Endothelial cell (in vitro differentiated cells): ENCODE data around the gene RIMKLB. TPM values are rescaled to one million over a fixed set of nuclear protein-coding genes. Genes with fewer than 3 reads are reported as not detected.
A peak's percentile ranks its signal among the peaks of the same experiment; 100 is the strongest.

Experiments used
- DNase-seq: peaks from one replicate; pipeline ENCODE4 v3.0.0; 2021; ENCODE audit warnings: low spot score
- H3K27ac Mint-ChIP-seq: one replicate; pipeline ENCODE4 v1.8.0; 2021; ENCODE audit warnings: mixed read lengths, inconsistent platforms; ENCODE audit not compliant: unreplicated experiment
- H3K27me3 Mint-ChIP-seq: one replicate; pipeline ENCODE4 v1.8.0; 2021; ENCODE audit warnings: mild to moderate bottlenecking, moderate library complexity, mixed read lengths, inconsistent platforms; ENCODE audit not compliant: unreplicated experiment
- H3K36me3 Mint-ChIP-seq: one replicate; pipeline ENCODE4 v1.8.0; 2021; ENCODE audit warnings: mild to moderate bottlenecking, low read depth, mixed read lengths, inconsistent platforms; ENCODE audit not compliant: unreplicated experiment
- H3K4me1 Mint-ChIP-seq: one replicate; pipeline ENCODE4 v1.8.0; 2021; ENCODE audit warnings: mild to moderate bottlenecking, mixed read lengths, inconsistent platforms; ENCODE audit not compliant: unreplicated experiment
- H3K4me3 Mint-ChIP-seq: one replicate; pipeline ENCODE4 v1.8.0; 2021; ENCODE audit warnings: mild to moderate bottlenecking, mixed read lengths, inconsistent platforms; ENCODE audit not compliant: unreplicated experiment
- H3K9me3 Mint-ChIP-seq: one replicate; pipeline ENCODE4 v1.8.0; 2021; ENCODE audit warnings: mixed read lengths, inconsistent platforms; ENCODE audit not compliant: unreplicated experiment
- CTCF ChIP-seq: fragments of 200-600 bp; sonication (generic); IDR thresholded peaks from one replicate; pipeline ENCODE4 v1.5.0; 2021; ENCODE audit warnings: antibody characterized with exemption; ENCODE audit not compliant: unreplicated experiment
- total RNA-seq: library from RNA; stranded (reverse); fragmentation: NEBNext Ultra II Directional; extraction: Animal tissue kit (Norgen Biotek cat#: 25700); gene quantifications from one replicate; pipeline ENCODE4 v1.2.1, GENCODE V29; 2021; ENCODE audit not compliant: unreplicated experiment

RIMKLB gene
- total RNA-seq, 1 donor from 2014 or later = 101 TPM

- H3K36me3 Mint-ChIP-seq = peaks cover 3% of the 10 kb centered on the region
- H3K4me3 Mint-ChIP-seq = no peak overlapping the region
- no peak for TF ChIP-seq CTCF
- no peaks in the 10 kb centered on the region for H3K27me3 Mint-ChIP-seq
- no peak overlapping the region for H3K27ac Mint-ChIP-seq
- DNase-seq = no peak
- H3K9me3 Mint-ChIP-seq = no peaks in the 10 kb centered on the region
- H3K4me1 Mint-ChIP-seq = peaks cover 5% of the 10 kb centered on the region
Measured at GRCh38 chr12:8773461-8773860, 75.7 kb downstream of the RIMKLB start.

- H3K27ac Mint-ChIP-seq = peak overlapping the region; percentile 25
- H3K4me1 Mint-ChIP-seq = no peaks in the 10 kb centered on the region
- H3K27me3 Mint-ChIP-seq = no peaks in the 10 kb centered on the region
- no peaks in the 10 kb centered on the region for H3K9me3 Mint-ChIP-seq
- DNase-seq = no peak
- peaks cover 5% of the 10 kb centered on the region for H3K36me3 Mint-ChIP-seq
- TF ChIP-seq CTCF = no peak
- H3K4me3 Mint-ChIP-seq = no peak overlapping the region
Measured at GRCh38 chr12:8779281-8779680, 81.5 kb downstream of the RIMKLB start.

DNA sequence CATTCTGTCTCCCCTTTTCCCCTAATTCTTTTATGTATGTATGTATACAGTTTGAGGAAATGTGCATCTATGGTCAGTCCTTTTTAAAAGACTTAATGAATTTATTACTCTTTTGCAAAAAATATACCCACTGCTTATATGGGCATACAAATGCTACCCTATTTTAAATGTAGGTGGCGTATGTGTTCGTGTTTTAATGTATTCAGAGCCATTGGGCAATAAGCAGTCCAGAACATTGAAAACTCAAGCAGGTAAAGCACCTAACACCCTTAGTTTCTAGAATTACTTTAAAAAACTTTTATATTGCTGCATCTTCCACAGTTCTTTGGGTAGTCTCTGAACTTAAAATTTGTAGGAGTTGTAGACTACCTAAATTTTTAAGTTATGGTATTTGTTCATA, 82.1 kb downstream of the RIMKLB start:
- H3K4me3 Mint-ChIP-seq = no peak overlapping the region

DNA sequence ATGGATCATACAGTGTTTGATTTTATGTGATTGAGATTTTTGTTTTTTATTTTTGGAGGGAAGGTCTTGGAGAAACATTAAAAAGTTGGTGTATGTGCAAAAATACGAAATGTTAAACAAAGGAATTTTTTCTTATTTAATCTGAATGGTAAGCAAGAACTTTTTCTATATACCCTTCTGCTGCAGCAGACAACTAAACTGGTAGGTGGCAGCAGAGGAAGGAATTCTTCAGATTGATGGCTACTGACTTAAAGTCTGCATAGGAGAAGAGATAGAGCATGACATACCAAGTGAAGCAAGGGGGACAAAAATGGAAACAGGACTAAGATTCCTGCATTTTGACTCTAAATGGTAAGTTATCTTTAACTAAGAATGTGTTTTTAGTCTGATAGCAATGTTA, 82.6 kb downstream of the RIMKLB start:
- Mint-ChIP-seq H3K27ac (no peak overlapping the region), H3K27me3 (no peaks in the 10 kb centered on the region)

More for the DNA sequence above, 82.1 kb downstream of the RIMKLB start:
- H3K4me1 Mint-ChIP-seq = no peaks in the 10 kb centered on the region
- H3K9me3 Mint-ChIP-seq = no peaks in the 10 kb centered on the region
- no peak overlapping the region for H3K27ac Mint-ChIP-seq
- H3K27me3 Mint-ChIP-seq = no peaks in the 10 kb centered on the region
- TF ChIP-seq CTCF = no peak
- DNase-seq = no peak
- peaks cover 5% of the 10 kb centered on the region for H3K36me3 Mint-ChIP-seq

More for the DNA sequence above, 82.6 kb downstream of the RIMKLB start:
- Mint-ChIP-seq H3K9me3 (no peaks in the 10 kb centered on the region), H3K4me3 (no peak overlapping the region), H3K4me1 (no peaks in the 10 kb centered on the region), H3K36me3 (peaks cover 5% of the 10 kb centered on the region)
- DNase-seq = peak; percentile 17
- TF ChIP-seq CTCF = peak; percentile 41
